HepG2 (cell line): ENCODE data around the gene RTBDN. TPM values are rescaled to one million over a fixed set of nuclear protein-coding genes. Genes with fewer than 3 reads are reported as not detected.
A peak's percentile ranks its signal among the peaks of the same experiment; 100 is the strongest.

Experiments
- AKAP8 ChIP-seq: sonication (generic); formaldehyde crosslinking; IDR thresholded peaks from 2 replicates; pipeline ENCODE4 v1.5.1; 2020; ENCODE audit warnings: mild to moderate bottlenecking, missing genetic modification reagents
- SALL2 ChIP-seq: sonication (generic); formaldehyde crosslinking; IDR thresholded peaks from 2 replicates; pipeline ENCODE4 v1.8.1; 2023; ENCODE audit warnings: mild to moderate bottlenecking, missing genetic modification reagents, inconsistent platforms
- THAP11 ChIP-seq: IDR thresholded peaks from 2 replicates; pipeline ENCODE4 v1.6.1; 2016; ENCODE audit warnings: missing biosample characterization, missing genetic modification reagents
- XRCC5 ChIP-seq: fragments of 200-400 bp; formaldehyde crosslinking; optimal IDR thresholded peaks from 2 replicates; pipeline ENCODE3; 2017; ENCODE audit warnings: mild to moderate bottlenecking, low read length
- ZNF337 ChIP-seq: sonication (generic); formaldehyde crosslinking; IDR thresholded peaks from 2 replicates; pipeline ENCODE4 v1.5.1; 2020; ENCODE audit warnings: missing genetic modification reagents, low read depth, mild to moderate bottlenecking, borderline replicate concordance
- ZNF746 ChIP-seq: sonication (generic); formaldehyde crosslinking; IDR thresholded peaks from 2 replicates; pipeline ENCODE4 v1.8.0; 2022; ENCODE audit warnings: mild to moderate bottlenecking, missing genetic modification reagents
- ZNF883 ChIP-seq: sonication (generic); formaldehyde crosslinking; IDR thresholded peaks from 2 replicates; pipeline ENCODE4 v1.5.1; 2020; ENCODE audit warnings: mild to moderate bottlenecking, missing genetic modification reagents; ENCODE audit errors: not compliant biosample characterization
- ZSCAN21 ChIP-seq: sonication (generic); formaldehyde crosslinking; IDR thresholded peaks from 2 replicates; pipeline ENCODE4 v1.8.0; 2022; ENCODE audit warnings: mild to moderate bottlenecking, missing genetic modification reagents, moderate library complexity, borderline replicate concordance
- polyA plus RNA-seq, 8 experiments: library from polyadenylated mRNA; depleted of rRNA in 3 of 8; stranded (reverse) in 7 of 8; unstranded in 1 of 8; fragments of >200 nt; fragmentation: Illumina TruSeq in 4 of 8; extraction: Trizol in 4 of 8; gene quantifications; 2 replicates each; pipeline versions ENCODE4 v1.2.1 to v1.2.3, GENCODE V29; 2011 to 2016; ENCODE audit warnings: low read depth in 4 of 8, missing spikeins in 1 of 8, mixed read lengths in 1 of 8; ENCODE audit not compliant: insufficient read depth in 1 of 8
- total RNA-seq, 5 experiments: library from RNA; depleted of rRNA; stranded (reverse); fragments of >200 nt; fragmentation: Illumina TruSeq; extraction: Trizol; gene quantifications; 2 replicates each; pipeline ENCODE4 v1.2.3, GENCODE V29; 2016; ENCODE audit warnings: low read depth in 1 of 5
- TF ChIP-seq, protein P1 (sequence below): sonication (generic); formaldehyde crosslinking; IDR thresholded peaks from 2 replicates; pipeline ENCODE4 v1.5.1; 2020; ENCODE audit warnings: missing genetic modification reagents, mild to moderate bottlenecking, borderline replicate concordance
- TF ChIP-seq, protein P2 (sequence below): sonication (generic); formaldehyde crosslinking; IDR thresholded peaks from 2 replicates; pipeline ENCODE4 v1.4.0; 2020; ENCODE audit warnings: missing genetic modification reagents
- TF ChIP-seq, protein P3 (sequence below), 2 experiments: sonication (generic) in 1 of 2; formaldehyde crosslinking in 1 of 2; IDR thresholded peaks; 2 replicates each; pipeline versions ENCODE4 v1.6.1 to v1.9.0; 2014 to 2022; ENCODE audit warnings: antibody characterized with exemption in 1 of 2, borderline replicate concordance in 1 of 2, inconsistent platforms in 1 of 2, low read depth in 1 of 2, missing genetic modification reagents in 1 of 2
- TF ChIP-seq, protein P4 (sequence below): sonication (generic); formaldehyde crosslinking; IDR thresholded peaks from 2 replicates; pipeline ENCODE4 v1.8.0; 2022; ENCODE audit warnings: missing genetic modification reagents, low read depth, mild to moderate bottlenecking, borderline replicate concordance
- TF ChIP-seq, protein P5 (sequence below): sonication (generic); formaldehyde crosslinking; IDR thresholded peaks from 2 replicates; pipeline ENCODE4 v1.5.0; 2020; ENCODE audit warnings: mild to moderate bottlenecking, missing genetic modification reagents, borderline replicate concordance

RTBDN gene
- total and polyA plus RNA-seq, 2 of the 13 experiments (the other 11 are each of a cell fraction or from before 2014, with no cell fraction given), result 0.27 to 0.48 TPM

DNA sequence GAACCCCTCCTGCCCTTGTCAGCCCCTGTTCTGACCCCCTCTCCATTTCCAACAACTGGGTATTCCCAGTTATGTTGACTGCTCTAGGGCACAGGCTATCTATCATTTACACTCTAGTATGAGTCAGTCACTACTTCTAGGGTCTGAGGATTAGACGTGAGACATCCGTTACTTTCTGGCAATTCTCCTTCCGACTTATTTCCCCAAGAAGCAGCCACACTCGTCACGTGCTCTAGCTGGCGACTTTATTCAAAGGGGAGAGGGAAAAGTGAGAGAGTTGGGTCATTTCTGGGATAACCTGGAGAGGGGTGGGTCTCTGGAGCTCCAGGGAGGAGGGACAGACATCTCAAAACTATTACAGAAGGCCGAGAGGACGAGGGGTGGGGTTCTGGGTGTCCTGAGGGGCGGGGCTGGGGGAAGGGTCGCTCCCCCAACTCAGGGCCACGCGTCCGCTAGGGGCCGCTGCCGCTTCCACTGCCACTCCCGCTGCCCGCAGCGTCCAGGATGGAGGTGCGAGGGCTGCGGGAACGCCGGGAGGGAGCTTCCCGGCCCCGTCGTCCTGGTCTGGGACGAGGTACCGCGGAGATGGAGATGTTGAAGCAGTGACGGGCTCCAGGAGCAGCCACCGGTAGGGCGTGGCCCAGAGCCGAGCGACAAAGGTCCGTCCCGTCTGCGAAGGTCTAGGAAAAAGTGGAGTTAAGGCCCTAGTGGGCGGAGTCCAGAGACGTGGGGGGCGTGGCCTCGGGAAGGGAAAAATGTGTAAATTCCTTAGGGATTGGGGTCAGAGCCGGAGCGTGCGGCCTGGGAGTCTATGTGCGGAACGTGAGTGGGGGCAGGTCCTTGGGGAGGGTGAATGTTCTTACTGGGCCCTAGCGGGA, 8.9 kb downstream of the RTBDN start (continued):
- TF ChIP-seq, protein P1, sequence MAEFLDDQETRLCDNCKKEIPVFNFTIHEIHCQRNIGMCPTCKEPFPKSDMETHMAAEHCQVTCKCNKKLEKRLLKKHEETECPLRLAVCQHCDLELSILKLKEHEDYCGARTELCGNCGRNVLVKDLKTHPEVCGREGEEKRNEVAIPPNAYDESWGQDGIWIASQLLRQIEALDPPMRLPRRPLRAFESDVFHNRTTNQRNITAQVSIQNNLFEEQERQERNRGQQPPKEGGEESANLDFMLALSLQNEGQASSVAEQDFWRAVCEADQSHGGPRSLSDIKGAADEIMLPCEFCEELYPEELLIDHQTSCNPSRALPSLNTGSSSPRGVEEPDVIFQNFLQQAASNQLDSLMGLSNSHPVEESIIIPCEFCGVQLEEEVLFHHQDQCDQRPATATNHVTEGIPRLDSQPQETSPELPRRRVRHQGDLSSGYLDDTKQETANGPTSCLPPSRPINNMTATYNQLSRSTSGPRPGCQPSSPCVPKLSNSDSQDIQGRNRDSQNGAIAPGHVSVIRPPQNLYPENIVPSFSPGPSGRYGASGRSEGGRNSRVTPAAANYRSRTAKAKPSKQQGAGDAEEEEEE, result no peak
- TF ChIP-seq AKAP8 (CRISPR knock-in tag) (no peak), XRCC5 (peak; percentile 73), SALL2 (CRISPR knock-in tag) (no peak), THAP11 (CRISPR knock-in tag) (0 out of 2 replicates have a peak, but pooled peaks have one; percentile 42), ZSCAN21 (CRISPR knock-in tag) (peak; percentile 46; the same call in 1 of the 2 replicates), ZNF337 (CRISPR knock-in tag) (no peak), ZNF746 (0 out of 2 replicates have a peak, but pooled peaks have one; percentile 23), ZNF883 (CRISPR knock-in tag) (no peak)
- TF ChIP-seq, protein P2, sequence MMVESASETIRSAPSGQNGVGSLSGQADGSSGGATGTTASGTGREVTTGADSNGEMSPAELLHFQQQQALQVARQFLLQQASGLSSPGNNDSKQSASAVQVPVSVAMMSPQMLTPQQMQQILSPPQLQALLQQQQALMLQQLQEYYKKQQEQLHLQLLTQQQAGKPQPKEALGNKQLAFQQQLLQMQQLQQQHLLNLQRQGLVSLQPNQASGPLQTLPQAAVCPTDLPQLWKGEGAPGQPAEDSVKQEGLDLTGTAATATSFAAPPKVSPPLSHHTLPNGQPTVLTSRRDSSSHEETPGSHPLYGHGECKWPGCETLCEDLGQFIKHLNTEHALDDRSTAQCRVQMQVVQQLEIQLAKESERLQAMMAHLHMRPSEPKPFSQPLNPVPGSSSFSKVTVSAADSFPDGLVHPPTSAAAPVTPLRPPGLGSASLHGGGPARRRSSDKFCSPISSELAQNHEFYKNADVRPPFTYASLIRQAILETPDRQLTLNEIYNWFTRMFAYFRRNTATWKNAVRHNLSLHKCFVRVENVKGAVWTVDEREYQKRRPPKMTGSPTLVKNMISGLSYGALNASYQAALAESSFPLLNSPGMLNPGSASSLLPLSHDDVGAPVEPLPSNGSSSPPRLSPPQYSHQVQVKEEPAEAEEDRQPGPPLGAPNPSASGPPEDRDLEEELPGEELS (CRISPR knock-in tag), result 0 out of 2 replicates have a peak, but pooled peaks have one; percentile 13
- TF ChIP-seq, protein P3, sequence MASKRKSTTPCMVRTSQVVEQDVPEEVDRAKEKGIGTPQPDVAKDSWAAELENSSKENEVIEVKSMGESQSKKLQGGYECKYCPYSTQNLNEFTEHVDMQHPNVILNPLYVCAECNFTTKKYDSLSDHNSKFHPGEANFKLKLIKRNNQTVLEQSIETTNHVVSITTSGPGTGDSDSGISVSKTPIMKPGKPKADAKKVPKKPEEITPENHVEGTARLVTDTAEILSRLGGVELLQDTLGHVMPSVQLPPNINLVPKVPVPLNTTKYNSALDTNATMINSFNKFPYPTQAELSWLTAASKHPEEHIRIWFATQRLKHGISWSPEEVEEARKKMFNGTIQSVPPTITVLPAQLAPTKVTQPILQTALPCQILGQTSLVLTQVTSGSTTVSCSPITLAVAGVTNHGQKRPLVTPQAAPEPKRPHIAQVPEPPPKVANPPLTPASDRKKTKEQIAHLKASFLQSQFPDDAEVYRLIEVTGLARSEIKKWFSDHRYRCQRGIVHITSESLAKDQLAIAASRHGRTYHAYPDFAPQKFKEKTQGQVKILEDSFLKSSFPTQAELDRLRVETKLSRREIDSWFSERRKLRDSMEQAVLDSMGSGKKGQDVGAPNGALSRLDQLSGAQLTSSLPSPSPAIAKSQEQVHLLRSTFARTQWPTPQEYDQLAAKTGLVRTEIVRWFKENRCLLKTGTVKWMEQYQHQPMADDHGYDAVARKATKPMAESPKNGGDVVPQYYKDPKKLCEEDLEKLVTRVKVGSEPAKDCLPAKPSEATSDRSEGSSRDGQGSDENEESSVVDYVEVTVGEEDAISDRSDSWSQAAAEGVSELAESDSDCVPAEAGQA (IDR thresholded peaks at IDR 0.05; ENCODE audit: low read depth), result no peak
- TF ChIP-seq, protein P3 (CRISPR knock-in tag; IDR thresholded peaks at IDR 0.05; ENCODE audit: borderline replicate concordance), result no peak
- TF ChIP-seq, protein P4, sequence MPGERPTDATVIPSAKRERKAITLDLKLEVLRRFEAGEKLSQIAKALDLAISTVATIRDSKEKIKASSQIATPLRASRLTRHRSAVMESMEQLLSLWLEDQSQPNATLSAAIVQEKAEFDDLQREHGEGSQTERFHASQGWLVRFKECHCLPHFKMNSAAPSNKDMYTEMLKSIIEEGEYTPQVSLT (CRISPR knock-in tag), result no peak
- TF ChIP-seq, protein P5, sequence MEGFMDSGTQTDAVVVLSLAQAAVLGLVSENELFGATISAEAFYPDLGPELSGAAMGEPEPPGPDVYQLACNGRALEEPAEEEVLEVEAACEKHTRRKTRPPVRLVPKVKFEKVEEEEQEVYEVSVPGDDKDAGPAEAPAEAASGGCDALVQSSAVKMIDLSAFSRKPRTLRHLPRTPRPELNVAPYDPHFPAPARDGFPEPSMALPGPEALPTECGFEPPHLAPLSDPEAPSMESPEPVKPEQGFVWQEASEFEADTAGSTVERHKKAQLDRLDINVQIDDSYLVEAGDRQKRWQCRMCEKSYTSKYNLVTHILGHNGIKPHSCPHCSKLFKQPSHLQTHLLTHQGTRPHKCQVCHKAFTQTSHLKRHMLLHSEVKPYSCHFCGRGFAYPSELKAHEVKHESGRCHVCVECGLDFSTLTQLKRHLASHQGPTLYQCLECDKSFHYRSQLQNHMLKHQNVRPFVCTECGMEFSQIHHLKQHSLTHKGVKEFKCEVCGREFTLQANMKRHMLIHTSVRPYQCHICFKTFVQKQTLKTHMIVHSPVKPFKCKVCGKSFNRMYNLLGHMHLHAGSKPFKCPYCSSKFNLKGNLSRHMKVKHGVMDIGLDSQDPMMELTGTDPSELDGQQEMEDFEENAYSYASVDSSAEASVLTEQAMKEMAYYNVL (CRISPR knock-in tag), result no peak
